SK-N-SH treated with all-trans-retinoic acid at 6 μM for 48 hours (cell line): Measurements from ENCODE around the gene ADAMTS17.

Experiments
- ATAC-seq: fragments of 200-7000 bp; cut with Tn5 transposase; 3 replicates; pipeline ENCODE4 v1.9.1; 2020; ENCODE audit warnings: mild to moderate bottlenecking, moderate library complexity
- ARNTL ChIP-seq: fragments of 450-650 bp; formaldehyde crosslinking; IDR thresholded peaks from 2 replicates; pipeline ENCODE4 v1.5.0; 2020; ENCODE audit warnings: low read depth, mild to moderate bottlenecking, moderate library complexity, borderline replicate concordance
- BACH2 ChIP-seq: fragments of 250-450 bp; sonication (Bioruptor Pico); IDR thresholded peaks from 2 replicates; pipeline ENCODE4 v1.9.0; 2021; ENCODE audit warnings: mild to moderate bottlenecking, borderline replicate concordance
- ESRRG ChIP-seq: fragments of 250-450 bp; sonication (Bioruptor Pico); IDR thresholded peaks from 2 replicates; pipeline ENCODE4 v1.6.1; 2021; ENCODE audit warnings: mild to moderate bottlenecking
- GLIS3 ChIP-seq: fragments of 250-450 bp; sonication (Bioruptor Pico); IDR thresholded peaks from 2 replicates; pipeline ENCODE4 v1.5.0; 2020; ENCODE audit warnings: mild to moderate bottlenecking, moderate library complexity
- OSR1 ChIP-seq: fragments of 250-450 bp; sonication (Bioruptor Pico); IDR thresholded peaks from 2 replicates; pipeline ENCODE4 v1.8.0; 2022; ENCODE audit warnings: moderate library complexity, mild to moderate bottlenecking, inconsistent platforms
- RARB ChIP-seq: fragments of 250-450 bp; sonication (Bioruptor Pico); IDR thresholded peaks from 2 replicates; pipeline ENCODE4 v1.8.0; 2021; ENCODE audit warnings: mild to moderate bottlenecking, moderate library complexity
- SNAI2 ChIP-seq: fragments of 250-450 bp; sonication (Bioruptor Pico); IDR thresholded peaks from 2 replicates; pipeline ENCODE4 v1.5.0; 2020; ENCODE audit warnings: mild to moderate bottlenecking, moderate library complexity
- TCF4 ChIP-seq: fragments of 250-450 bp; sonication (Bioruptor Pico); IDR thresholded peaks from 2 replicates; pipeline ENCODE4 v1.8.0; 2021; ENCODE audit warnings: mild to moderate bottlenecking, moderate library complexity, borderline replicate concordance
- TOX ChIP-seq: fragments of 250-450 bp; sonication (Bioruptor Pico); IDR thresholded peaks from 2 replicates; pipeline ENCODE4 v1.8.0; 2021; ENCODE audit warnings: mild to moderate bottlenecking, moderate library complexity, borderline replicate concordance
- ZC3H10 ChIP-seq: fragments of 250-450 bp; sonication (Bioruptor Pico); IDR thresholded peaks from 2 replicates; pipeline ENCODE4 v1.5.1; 2021; ENCODE audit warnings: mild to moderate bottlenecking, moderate library complexity
- ZFP3 ChIP-seq: fragments of 250-450 bp; sonication (Bioruptor Pico); IDR thresholded peaks from 2 replicates; pipeline ENCODE4 v1.5.0; 2020; ENCODE audit warnings: mild to moderate bottlenecking, moderate library complexity
- ZFP30 ChIP-seq: fragments of 450-650 bp; formaldehyde crosslinking; IDR thresholded peaks from 2 replicates; pipeline ENCODE4 v1.5.0; 2022; ENCODE audit warnings: mild to moderate bottlenecking, moderate library complexity
- ZNF565 ChIP-seq: fragments of 450-650 bp; formaldehyde crosslinking; conservative IDR thresholded peaks from 2 replicates; pipeline ENCODE4 v1.5.0; 2020; ENCODE audit warnings: low read depth, mild to moderate bottlenecking, moderate library complexity
- ZNF70 ChIP-seq: fragments of 450-650 bp; formaldehyde crosslinking; IDR thresholded peaks from 2 replicates; pipeline ENCODE4 v1.5.0; 2020; ENCODE audit warnings: mild to moderate bottlenecking, moderate library complexity
- ZNF8 ChIP-seq: fragments of 450-650 bp; formaldehyde crosslinking; IDR thresholded peaks from 2 replicates; pipeline ENCODE4 v1.5.0; 2020; ENCODE audit warnings: mild to moderate bottlenecking, moderate library complexity
- TF ChIP-seq, protein P1 (sequence below): fragments of 250-450 bp; sonication (Bioruptor Pico); IDR thresholded peaks from 2 replicates; pipeline ENCODE4 v1.5.1; 2020; ENCODE audit warnings: low read depth, mild to moderate bottlenecking, moderate library complexity
- TF ChIP-seq, protein P2 (sequence below): fragments of 250-450 bp; sonication (Bioruptor Pico); IDR thresholded peaks from 2 replicates; pipeline ENCODE4 v1.5.1; 2021; ENCODE audit warnings: mild to moderate bottlenecking, moderate library complexity
- TF ChIP-seq, protein P3 (sequence below): fragments of 250-450 bp; sonication (Bioruptor Pico); IDR thresholded peaks from 2 replicates; pipeline ENCODE4 v1.5.0; 2020; ENCODE audit warnings: mild to moderate bottlenecking, moderate library complexity
- TF ChIP-seq, protein P4 (sequence below): fragments of 250-450 bp; sonication (Bioruptor Pico); IDR thresholded peaks from 2 replicates; pipeline ENCODE4 v1.8.0; 2021; ENCODE audit warnings: low read depth, mild to moderate bottlenecking, moderate library complexity, borderline replicate concordance
- TF ChIP-seq, protein P5 (sequence below): fragments of 250-450 bp; sonication (Bioruptor Pico); IDR thresholded peaks from 2 replicates; pipeline ENCODE4 v1.8.0; 2020; ENCODE audit warnings: mild to moderate bottlenecking, moderate library complexity, borderline replicate concordance

ADAMTS17 gene

DNA sequence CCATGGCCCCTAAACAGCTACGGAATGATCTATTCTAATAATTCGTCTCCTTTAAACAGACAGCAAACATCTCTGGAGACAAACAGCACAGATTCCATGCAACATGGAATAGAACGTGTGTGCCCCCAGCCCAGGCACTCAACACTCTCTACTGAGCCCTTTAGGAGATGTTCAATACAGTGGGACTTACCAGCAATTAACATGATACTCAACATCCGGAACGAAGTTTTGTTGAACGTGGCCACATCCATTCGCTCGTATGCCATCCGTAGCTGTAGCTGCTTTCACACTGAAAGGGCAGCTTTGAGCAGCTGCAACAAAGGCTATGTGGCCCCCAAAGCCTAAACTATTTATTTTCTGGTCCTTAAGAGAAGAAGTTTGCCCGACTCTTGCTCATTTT is 3.5 kb downstream of the ADAMTS17 start (continued):
- TF ChIP-seq, protein P1, sequence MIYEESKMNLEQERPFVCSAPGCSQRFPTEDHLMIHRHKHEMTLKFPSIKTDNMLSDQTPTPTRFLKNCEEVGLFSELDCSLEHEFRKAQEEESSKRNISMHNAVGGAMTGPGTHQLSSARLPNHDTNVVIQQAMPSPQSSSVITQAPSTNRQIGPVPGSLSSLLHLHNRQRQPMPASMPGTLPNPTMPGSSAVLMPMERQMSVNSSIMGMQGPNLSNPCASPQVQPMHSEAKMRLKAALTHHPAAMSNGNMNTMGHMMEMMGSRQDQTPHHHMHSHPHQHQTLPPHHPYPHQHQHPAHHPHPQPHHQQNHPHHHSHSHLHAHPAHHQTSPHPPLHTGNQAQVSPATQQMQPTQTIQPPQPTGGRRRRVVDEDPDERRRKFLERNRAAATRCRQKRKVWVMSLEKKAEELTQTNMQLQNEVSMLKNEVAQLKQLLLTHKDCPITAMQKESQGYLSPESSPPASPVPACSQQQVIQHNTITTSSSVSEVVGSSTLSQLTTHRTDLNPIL (CRISPR knock-in tag) = no peak
- TF ChIP-seq RARB (CRISPR knock-in tag) (no peak), BACH2 (no peak)

DNA sequence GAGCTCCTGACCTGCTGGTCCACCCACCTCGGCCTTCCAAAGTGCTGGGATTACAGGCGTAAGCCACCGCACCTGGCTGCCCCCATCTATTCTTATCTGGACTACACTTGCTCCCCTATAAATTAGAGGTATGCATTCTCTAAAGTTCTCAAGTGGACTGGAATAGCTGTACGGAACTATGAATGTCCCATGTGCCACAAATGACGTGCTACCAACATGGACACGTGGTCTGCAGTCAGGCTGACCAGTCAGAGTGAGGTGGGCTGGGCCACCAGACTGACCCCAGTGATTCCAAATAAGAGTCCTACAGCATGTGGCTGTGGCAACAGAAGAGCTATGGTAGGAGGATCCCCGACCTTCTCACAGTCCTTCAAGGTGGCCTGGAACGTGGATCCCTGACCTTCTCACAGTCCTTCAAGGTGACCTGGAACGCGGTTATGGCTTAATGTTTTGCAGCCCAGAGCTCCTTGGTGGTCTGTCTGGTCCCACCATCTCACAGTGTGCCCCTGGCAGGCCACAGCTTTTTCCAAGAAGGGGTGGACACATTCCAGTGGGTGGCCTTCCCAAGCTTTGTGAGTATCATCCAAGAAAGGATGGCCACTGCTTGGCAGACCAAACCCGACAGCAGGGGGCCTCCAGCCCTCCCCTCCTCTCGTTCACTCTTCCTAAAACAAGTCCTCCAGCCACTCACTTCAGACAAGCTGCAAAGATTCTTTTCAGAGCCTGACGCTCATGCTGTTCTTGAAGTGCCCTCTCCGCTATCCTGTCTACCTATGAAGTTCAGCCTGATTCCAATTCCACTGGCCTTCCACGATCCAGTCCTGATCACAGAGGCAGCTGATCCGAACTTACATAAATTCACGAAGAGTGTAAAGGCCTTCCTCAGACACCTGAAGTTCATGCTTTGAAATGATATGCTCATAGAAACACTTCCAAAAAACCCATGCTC is 4.4 kb downstream of the ADAMTS17 start:
- TF ChIP-seq ZFP30 (CRISPR knock-in tag) = no peak
- no peak for TF ChIP-seq OSR1 (CRISPR knock-in tag)
- no peak for TF ChIP-seq ZNF8 (CRISPR knock-in tag)
- TF ChIP-seq ARNTL (CRISPR knock-in tag) = no peak
- TF ChIP-seq ZFP3 (CRISPR knock-in tag) = no peak
- TF ChIP-seq, protein P1 (CRISPR knock-in tag) = no peak
- TF ChIP-seq SNAI2 (CRISPR knock-in tag) = no peak
- no peak for TF ChIP-seq TCF4 (CRISPR knock-in tag)
- no peak for TF ChIP-seq ESRRG (CRISPR knock-in tag)
- no peak for TF ChIP-seq GLIS3 (CRISPR knock-in tag)
- TF ChIP-seq, protein P2, sequence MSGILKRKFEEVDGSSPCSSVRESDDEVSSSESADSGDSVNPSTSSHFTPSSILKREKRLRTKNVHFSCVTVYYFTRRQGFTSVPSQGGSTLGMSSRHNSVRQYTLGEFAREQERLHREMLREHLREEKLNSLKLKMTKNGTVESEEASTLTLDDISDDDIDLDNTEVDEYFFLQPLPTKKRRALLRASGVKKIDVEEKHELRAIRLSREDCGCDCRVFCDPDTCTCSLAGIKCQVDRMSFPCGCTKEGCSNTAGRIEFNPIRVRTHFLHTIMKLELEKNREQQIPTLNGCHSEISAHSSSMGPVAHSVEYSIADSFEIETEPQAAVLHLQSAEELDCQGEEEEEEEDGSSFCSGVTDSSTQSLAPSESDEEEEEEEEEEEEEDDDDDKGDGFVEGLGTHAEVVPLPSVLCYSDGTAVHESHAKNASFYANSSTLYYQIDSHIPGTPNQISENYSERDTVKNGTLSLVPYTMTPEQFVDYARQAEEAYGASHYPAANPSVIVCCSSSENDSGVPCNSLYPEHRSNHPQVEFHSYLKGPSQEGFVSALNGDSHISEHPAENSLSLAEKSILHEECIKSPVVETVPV (CRISPR knock-in tag) = no peak
- TF ChIP-seq TOX (CRISPR knock-in tag) = no peak
- TF ChIP-seq RARB (CRISPR knock-in tag) = no peak
- TF ChIP-seq, protein P3, sequence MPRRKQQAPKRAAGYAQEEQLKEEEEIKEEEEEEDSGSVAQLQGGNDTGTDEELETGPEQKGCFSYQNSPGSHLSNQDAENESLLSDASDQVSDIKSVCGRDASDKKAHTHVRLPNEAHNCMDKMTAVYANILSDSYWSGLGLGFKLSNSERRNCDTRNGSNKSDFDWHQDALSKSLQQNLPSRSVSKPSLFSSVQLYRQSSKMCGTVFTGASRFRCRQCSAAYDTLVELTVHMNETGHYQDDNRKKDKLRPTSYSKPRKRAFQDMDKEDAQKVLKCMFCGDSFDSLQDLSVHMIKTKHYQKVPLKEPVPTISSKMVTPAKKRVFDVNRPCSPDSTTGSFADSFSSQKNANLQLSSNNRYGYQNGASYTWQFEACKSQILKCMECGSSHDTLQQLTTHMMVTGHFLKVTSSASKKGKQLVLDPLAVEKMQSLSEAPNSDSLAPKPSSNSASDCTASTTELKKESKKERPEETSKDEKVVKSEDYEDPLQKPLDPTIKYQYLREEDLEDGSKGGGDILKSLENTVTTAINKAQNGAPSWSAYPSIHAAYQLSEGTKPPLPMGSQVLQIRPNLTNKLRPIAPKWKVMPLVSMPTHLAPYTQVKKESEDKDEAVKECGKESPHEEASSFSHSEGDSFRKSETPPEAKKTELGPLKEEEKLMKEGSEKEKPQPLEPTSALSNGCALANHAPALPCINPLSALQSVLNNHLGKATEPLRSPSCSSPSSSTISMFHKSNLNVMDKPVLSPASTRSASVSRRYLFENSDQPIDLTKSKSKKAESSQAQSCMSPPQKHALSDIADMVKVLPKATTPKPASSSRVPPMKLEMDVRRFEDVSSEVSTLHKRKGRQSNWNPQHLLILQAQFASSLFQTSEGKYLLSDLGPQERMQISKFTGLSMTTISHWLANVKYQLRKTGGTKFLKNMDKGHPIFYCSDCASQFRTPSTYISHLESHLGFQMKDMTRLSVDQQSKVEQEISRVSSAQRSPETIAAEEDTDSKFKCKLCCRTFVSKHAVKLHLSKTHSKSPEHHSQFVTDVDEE = no peak
- TF ChIP-seq ZC3H10 (CRISPR knock-in tag) = no peak
- TF ChIP-seq ZNF565 (CRISPR knock-in tag) = no peak
- TF ChIP-seq ZNF70 (CRISPR knock-in tag) = no peak
- ATAC-seq = no peak

DNA sequence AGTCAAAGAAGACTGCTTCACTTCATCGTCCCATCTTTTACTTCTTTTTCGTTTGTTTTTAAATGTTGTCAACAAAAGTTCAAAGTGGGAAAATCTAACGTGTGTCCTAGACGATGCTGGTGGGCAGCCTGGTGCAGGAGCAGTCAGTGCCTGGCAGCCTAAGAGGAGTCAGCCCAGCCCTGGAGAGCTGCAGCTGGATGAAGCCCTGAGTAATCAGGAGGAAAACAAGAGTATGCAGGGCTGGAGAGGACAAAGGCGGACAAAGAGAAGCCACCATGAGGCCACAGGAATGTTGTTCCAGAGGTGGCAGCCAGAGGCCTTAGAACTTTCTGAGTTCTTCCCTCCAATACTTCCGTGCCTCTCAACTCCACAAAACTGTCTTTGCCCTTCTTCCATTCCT is 5.7 kb downstream of the ADAMTS17 start:
- ATAC-seq = no peak
- TF ChIP-seq, protein P2 (CRISPR knock-in tag) = no peak
- TF ChIP-seq, protein P3 = no peak
- TF ChIP-seq, protein P4, sequence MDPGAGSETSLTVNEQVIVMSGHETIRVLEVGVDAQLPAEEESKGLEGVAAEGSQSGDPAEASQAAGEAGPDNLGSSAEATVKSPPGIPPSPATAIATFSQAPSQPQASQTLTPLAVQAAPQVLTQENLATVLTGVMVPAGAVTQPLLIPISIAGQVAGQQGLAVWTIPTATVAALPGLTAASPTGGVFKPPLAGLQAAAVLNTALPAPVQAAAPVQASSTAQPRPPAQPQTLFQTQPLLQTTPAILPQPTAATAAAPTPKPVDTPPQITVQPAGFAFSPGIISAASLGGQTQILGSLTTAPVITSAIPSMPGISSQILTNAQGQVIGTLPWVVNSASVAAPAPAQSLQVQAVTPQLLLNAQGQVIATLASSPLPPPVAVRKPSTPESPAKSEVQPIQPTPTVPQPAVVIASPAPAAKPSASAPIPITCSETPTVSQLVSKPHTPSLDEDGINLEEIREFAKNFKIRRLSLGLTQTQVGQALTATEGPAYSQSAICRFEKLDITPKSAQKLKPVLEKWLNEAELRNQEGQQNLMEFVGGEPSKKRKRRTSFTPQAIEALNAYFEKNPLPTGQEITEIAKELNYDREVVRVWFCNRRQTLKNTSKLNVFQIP (CRISPR knock-in tag) = no peak
- TF ChIP-seq TOX (CRISPR knock-in tag) = no peak
- TF ChIP-seq OSR1 (CRISPR knock-in tag) = no peak
- TF ChIP-seq TCF4 (CRISPR knock-in tag) = no peak
- TF ChIP-seq ZNF8 (CRISPR knock-in tag) = no peak
- no peak for TF ChIP-seq BACH2
- TF ChIP-seq ZNF70 (CRISPR knock-in tag) = no peak
- TF ChIP-seq, protein P5, sequence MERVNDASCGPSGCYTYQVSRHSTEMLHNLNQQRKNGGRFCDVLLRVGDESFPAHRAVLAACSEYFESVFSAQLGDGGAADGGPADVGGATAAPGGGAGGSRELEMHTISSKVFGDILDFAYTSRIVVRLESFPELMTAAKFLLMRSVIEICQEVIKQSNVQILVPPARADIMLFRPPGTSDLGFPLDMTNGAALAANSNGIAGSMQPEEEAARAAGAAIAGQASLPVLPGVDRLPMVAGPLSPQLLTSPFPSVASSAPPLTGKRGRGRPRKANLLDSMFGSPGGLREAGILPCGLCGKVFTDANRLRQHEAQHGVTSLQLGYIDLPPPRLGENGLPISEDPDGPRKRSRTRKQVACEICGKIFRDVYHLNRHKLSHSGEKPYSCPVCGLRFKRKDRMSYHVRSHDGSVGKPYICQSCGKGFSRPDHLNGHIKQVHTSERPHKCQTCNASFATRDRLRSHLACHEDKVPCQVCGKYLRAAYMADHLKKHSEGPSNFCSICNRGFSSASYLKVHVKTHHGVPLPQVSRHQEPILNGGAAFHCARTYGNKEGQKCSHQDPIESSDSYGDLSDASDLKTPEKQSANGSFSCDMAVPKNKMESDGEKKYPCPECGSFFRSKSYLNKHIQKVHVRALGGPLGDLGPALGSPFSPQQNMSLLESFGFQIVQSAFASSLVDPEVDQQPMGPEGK = no peak
- TF ChIP-seq ZNF565 (CRISPR knock-in tag) = no peak
- TF ChIP-seq ZC3H10 (CRISPR knock-in tag) = no peak
- TF ChIP-seq ESRRG (CRISPR knock-in tag) = no peak
